ENCODE measurements around the gene ZNF488.

GRCh38 chr10:47406548-47406869, 22.4 kb upstream of the ZNF488 start:
- TF ChIP-seq POLR2A (IDR thresholded peaks at IDR 0.05; ENCODE audit: low read depth) (no peak), POLR2AphosphoS5 (IDR thresholded peaks at IDR 0.05) (no peak), CTCF (IDR thresholded peaks at IDR 0.05) (no peak), EP300 (IDR thresholded peaks at IDR 0.05) (no peak)

Measured in esophagus muscularis mucosa (tissue), 4 donors.